IMR-90 (cell line): ENCODE measurements around the gene SPRED2. TPM values are rescaled to one million over a fixed set of nuclear protein-coding genes. Genes with fewer than 3 reads are reported as not detected.
A peak's percentile ranks its signal among the peaks of the same experiment; 100 is the strongest.

ENCODE experiments used
- ATAC-seq: fragments of 200-7000 bp; cut with Tn5 transposase; 2 replicates; pipeline ENCODE4 v1.9.1; 2020; ENCODE audit warnings: low read depth, mild to moderate bottlenecking, moderate library complexity
- BruUV-seq: library from RNA; stranded (reverse); fragments of 400-500 nt; replicated peaks from 2 replicates; lab custom pipeline; 2021; lab: Mats Ljungman, UMichigan
- CTCF ChIA-PET: fragments of 300-600 bp; formaldehyde crosslinking; extraction: SDS; loops from one replicate; lab custom pipeline; 2021; ENCODE audit warnings: antibody characterized with exemption; lab: Yijun Ruan, JAX
- POLR2A ChIA-PET: fragments of 300-600 bp; sonication (Branson Sonifier 250); formaldehyde crosslinking; loops from one replicate; lab custom pipeline; 2022; ENCODE audit warnings: antibody characterized with exemption; ENCODE audit not compliant: unreplicated experiment; lab: Charles Lee
- DNase-seq: peaks from one replicate; pipeline ENCODE4 v3.0.0; 2013
- H2AFZ ChIP-seq: replicated peaks from 2 replicates; pipeline ENCODE3; 2013; ENCODE audit warnings: low read length, mild to moderate bottlenecking; ENCODE audit not compliant: poor library complexity
- H2AK5ac ChIP-seq: 2 replicates; pipeline ENCODE4 v1.6.1; 2013; ENCODE audit warnings: low read depth, low read length, inconsistent platforms
- H2AK9ac ChIP-seq: replicated peaks from 2 replicates; pipeline ENCODE3; 2013; ENCODE audit warnings: mild to moderate bottlenecking, low read depth, low read length, moderate library complexity; ENCODE audit not compliant: poor library complexity
- H2BK120ac ChIP-seq: 2 replicates; pipeline ENCODE4 v1.6.1; 2013; ENCODE audit warnings: low read depth, low read length, inconsistent platforms
- H2BK15ac ChIP-seq: 3 replicates; pipeline ENCODE4 v1.6.1; 2013; ENCODE audit warnings: low read depth, low read length, inconsistent platforms
- H2BK20ac ChIP-seq: 2 replicates; pipeline ENCODE4 v1.6.1; 2013; ENCODE audit warnings: low read depth, mild to moderate bottlenecking, inconsistent platforms, low read length, moderate library complexity
- H2BK5ac ChIP-seq: 2 replicates; pipeline ENCODE4 v1.6.1; 2013; ENCODE audit warnings: mild to moderate bottlenecking, low read depth, low read length, inconsistent platforms; ENCODE audit not compliant: poor library complexity, severe bottlenecking
- H3K14ac ChIP-seq: replicated peaks from 2 replicates; pipeline ENCODE4 v1.6.1; 2013; ENCODE audit warnings: low read depth, low read length, inconsistent platforms
- H3K18ac ChIP-seq: 2 replicates; pipeline ENCODE4 v1.6.1; 2013; ENCODE audit warnings: low read depth, low read length, control low read depth
- H3K23ac ChIP-seq: 2 replicates; pipeline ENCODE4 v1.6.1; 2013; ENCODE audit warnings: low read depth, low read length, inconsistent platforms
- H3K27ac ChIP-seq: 2 replicates; pipeline ENCODE4 v1.5.1; 2013; ENCODE audit warnings: mild to moderate bottlenecking, control low read depth, low read length; ENCODE audit not compliant: insufficient read depth
- H3K27me3 ChIP-seq: 2 replicates; pipeline ENCODE4 v1.6.1; 2013; ENCODE audit warnings: low read length; ENCODE audit not compliant: control insufficient read depth, insufficient read depth
- H3K36me3 ChIP-seq: 2 replicates; pipeline ENCODE4 v1.6.1; 2013; ENCODE audit warnings: low read length, mixed read lengths; ENCODE audit not compliant: control insufficient read depth, insufficient read depth
- H3K4ac ChIP-seq: 2 replicates; pipeline ENCODE4 v1.6.1; 2013; ENCODE audit warnings: low read depth, low read length, inconsistent platforms
- H3K4me1 ChIP-seq: 2 replicates; pipeline ENCODE4 v1.6.1; 2013; ENCODE audit warnings: low read length, mixed read lengths; ENCODE audit not compliant: control insufficient read depth, insufficient read depth
- H3K4me2 ChIP-seq: 2 replicates; pipeline ENCODE4 v1.6.1; 2013; ENCODE audit warnings: low read depth, mild to moderate bottlenecking, control low read depth, low read length, moderate library complexity
- H3K4me3 ChIP-seq: 2 replicates; pipeline ENCODE4 v1.5.1; 2013; ENCODE audit warnings: low read depth, mild to moderate bottlenecking, control low read depth, low read length, moderate library complexity; ENCODE audit not compliant: insufficient read depth
- H3K56ac ChIP-seq: 2 replicates; pipeline ENCODE4 v1.6.1; 2013; ENCODE audit warnings: low read length, inconsistent platforms; ENCODE audit not compliant: insufficient read depth; ENCODE audit errors: extremely low read depth
- H3K79me1 ChIP-seq, 2 experiments: 2 replicates each; pipeline ENCODE4 v1.6.1; 2013; ENCODE audit warnings: low read length in 2 of 2, inconsistent platforms in 1 of 2, low read depth in 1 of 2
- H3K9ac ChIP-seq: 2 replicates; pipeline ENCODE4 v1.6.1; 2013; ENCODE audit warnings: low read depth, low read length, control low read depth
- H3K9me1 ChIP-seq: 2 replicates; pipeline ENCODE4 v1.6.1; 2013; ENCODE audit warnings: low read length, inconsistent platforms; ENCODE audit not compliant: insufficient read depth
- H3K9me3 ChIP-seq: 2 replicates; pipeline ENCODE4 v1.6.1; 2013; ENCODE audit warnings: low read length; ENCODE audit not compliant: control insufficient read depth, insufficient read depth
- H4K20me1 ChIP-seq: 2 replicates; pipeline ENCODE4 v1.6.1; 2013; ENCODE audit warnings: low read length, inconsistent platforms; ENCODE audit not compliant: insufficient read depth
- H4K5ac ChIP-seq: 2 replicates; pipeline ENCODE4 v1.6.1; 2013; ENCODE audit warnings: mild to moderate bottlenecking, low read depth, low read length, control low read depth
- H4K8ac ChIP-seq, 2 experiments: 2 replicates each; pipeline ENCODE4 v1.6.1; 2013; ENCODE audit warnings: low read depth in 2 of 2, low read length in 2 of 2, control low read depth in 1 of 2, inconsistent platforms in 1 of 2
- H4K91ac ChIP-seq: 2 replicates; pipeline ENCODE4 v1.6.1; 2013; ENCODE audit warnings: low read depth, low read length, inconsistent platforms; ENCODE audit not compliant: insufficient read depth
- CEBPB ChIP-seq: IDR thresholded peaks from 2 replicates; pipeline ENCODE4 v1.6.1; 2012; ENCODE audit warnings: low read depth, low read length, improper control_type of control experiment
- ELK1 ChIP-seq: fragments of 150-350 bp; IDR thresholded peaks from 2 replicates; pipeline ENCODE4 v1.6.1; 2016; ENCODE audit warnings: low read depth, mild to moderate bottlenecking, low read length, moderate library complexity, borderline replicate concordance
- MAZ ChIP-seq: IDR thresholded peaks from 2 replicates; pipeline ENCODE4 v1.6.1; 2012; ENCODE audit warnings: low read depth, mild to moderate bottlenecking, low read length, improper control_type of control experiment, moderate library complexity, borderline replicate concordance
- MXI1 ChIP-seq: IDR thresholded peaks from 2 replicates; pipeline ENCODE4 v1.6.1; 2012; ENCODE audit warnings: low read depth, mild to moderate bottlenecking, low read length, moderate library complexity, borderline replicate concordance
- POLR2A ChIP-seq: IDR thresholded peaks from 2 replicates; pipeline ENCODE4 v1.6.1; 2012; ENCODE audit warnings: mild to moderate bottlenecking, low read depth, low read length
- RAD21 ChIP-seq: IDR thresholded peaks from 2 replicates; pipeline ENCODE4 v1.6.1; 2012; ENCODE audit warnings: low read length, improper control_type of control experiment
- SMC3 ChIP-seq: fragments of 150-350 bp; IDR thresholded peaks from 2 replicates; pipeline ENCODE4 v1.6.1; 2016; ENCODE audit warnings: low read depth, mild to moderate bottlenecking, antibody characterized with exemption, low read length, moderate library complexity
- WGBS, 2 experiments: methylation state at CpG; one replicate each; pipeline versions ENCODE4 v1.1.5 to v1.1.7; 2013; ENCODE audit warnings: missing lambda C conversion rate in 2 of 2; ENCODE audit not compliant: insufficient read length in 1 of 2; ENCODE audit errors: extremely low coverage in 2 of 2; 5-methylcytosine and 5-hydroxymethylcytosine counted together
- dilution Hi-C: fragments of 300-500 bp; cut with HindIII; formaldehyde crosslinking; loops from one replicate; pipeline ENCODE4 v1.14.3; 2018; ENCODE audit warnings: low sequenced_read_pairs; ENCODE audit not compliant: unreplicated experiment
- in situ Hi-C: fragments of 300-500 bp; cut with MboI; formaldehyde crosslinking; loops from 3 replicates; pipeline ENCODE4 v1.14.3; 2019; ENCODE audit warnings: low sequenced_read_pairs, inconsistent platforms, mixed read lengths
- intact Hi-C: fragments of 100-400 bp; cut with micrococcal nuclease; formaldehyde crosslinking; loops from 2 replicates; pipeline ENCODE4 v1.10.0; 2022
- polyA plus RNA-seq, 3 experiments: library from polyadenylated mRNA; depleted of rRNA; stranded (reverse); fragments of >200 nt; gene quantifications; 2 replicates each; pipeline ENCODE4 v1.2.3, GENCODE V29; 2012; ENCODE audit warnings: low replicate concordance in 1 of 3
- total RNA-seq: library from RNA; depleted of rRNA; stranded (reverse); fragments of >200 nt; gene quantifications from 2 replicates; pipeline ENCODE4 v1.2.3, GENCODE V29; 2012; rRNA removed

SPRED2 gene
- total and polyA plus RNA-seq, 2 of the 4 experiments (the other 2 are of a cell fraction), result 4.8 to 18.7 TPM

- no peak overlapping the region for H4K91ac ChIP-seq
- H2AK5ac ChIP-seq, result no peak overlapping the region
- H3K4me1 ChIP-seq, result peaks cover 6% of the 10 kb centered on the region
- H3K4ac ChIP-seq, result no peak overlapping the region
- no peaks in the 10 kb centered on the region for H3K9me3 ChIP-seq
- ChIA-PET POLR2A (no interaction called here), CTCF (interaction anchor here (0.5 to 0.7 kb wide), 2 partner anchors 26 to 176 kb away, joined by 3 to 4 read pairs; no protein-coding TSS in a partner anchor)
- no peak overlapping the region for H3K56ac ChIP-seq
- no peak overlapping the region for H3K27ac ChIP-seq
- H3K79me1 ChIP-seq, result peaks cover 25 to 49% of the 10 kb centered on the region in 2 experiments
- H3K27me3 ChIP-seq, result no peaks in the 10 kb centered on the region
- dilution Hi-C loops (no loop called here), intact Hi-C loops (no loop called here), in situ Hi-C loops (no loop called here)
- no peak overlapping the region for H3K18ac ChIP-seq
- no peak overlapping the region for H4K8ac ChIP-seq
- no CpG with 5 or more reads among the region's 3 CpGs for WGBS, 2 experiments
- H2BK15ac ChIP-seq, result no peak overlapping the region
- peaks cover 10% of the 10 kb centered on the region; the same call in 1 of the 2 replicates for H3K9me1 ChIP-seq
- H2AK9ac ChIP-seq, result no peak overlapping the region
- H2BK5ac ChIP-seq, result no peak overlapping the region
- H3K4me2 ChIP-seq, result no peak overlapping the region
- H4K5ac ChIP-seq, result no peak overlapping the region
- H3K9ac ChIP-seq, result no peak overlapping the region
- H3K36me3 ChIP-seq, result peaks cover 21% of the 10 kb centered on the region
- H3K23ac ChIP-seq, result no peak overlapping the region
- no peak overlapping the region for H3K14ac ChIP-seq
- ATAC-seq, result peak; percentile 12; the same call in 1 of the 2 replicates
- TF ChIP-seq MXI1, result no peak
- no peak for TF ChIP-seq ELK1
- no peak for TF ChIP-seq RAD21
- no peak for TF ChIP-seq CEBPB
- no peak for TF ChIP-seq POLR2A
- no peak for TF ChIP-seq MAZ
- no peak for TF ChIP-seq SMC3
- BruUV-seq, result no TSS peak
- DNase-seq, result peak; percentile 23
- no peak overlapping the region for H2BK20ac ChIP-seq
- H2AFZ ChIP-seq, result no peak overlapping the region
- no peak overlapping the region for H2BK120ac ChIP-seq
- no peak overlapping the region for H3K4me3 ChIP-seq
- H4K20me1 ChIP-seq, result peaks cover 59% of the 10 kb centered on the region
Observed at GRCh38 chr2:65261676-65262075, 170.7 kb downstream of the SPRED2 start.

Other genes with a start within 250 kb of the SPRED2 start
- gene ACTR2, start 204.8 kb downstream of the SPRED2 start, total RNA-seq, result 205 and 224 TPM in 2 replicates
- 98.9 and 141 TPM in 2 replicates for gene ACTR2, start 204.8 kb downstream of the SPRED2 start, polyA plus RNA-seq (2012; rRNA removed)